SK-N-SH (cell line): ENCODE measurements around the gene A2ML1. TPM values are rescaled to one million over a fixed set of nuclear protein-coding genes. Genes with fewer than 3 reads are reported as not detected.

ENCODE experiments used
- CTCF ChIA-PET: fragments of 300-600, 350-600 bp; formaldehyde crosslinking; extraction: SDS; loops from one replicate; lab custom pipeline; 2021; lab: Yijun Ruan, JAX
- POLR2A ChIA-PET: fragments of 350-600 bp; sonication (Branson Sonifier 250); formaldehyde crosslinking; extraction: SDS; loops from one replicate; lab custom pipeline; 2020; ENCODE audit warnings: antibody characterized with exemption, inconsistent platforms; lab: Yijun Ruan, JAX
- DNase-seq: peaks from one replicate; pipeline ENCODE4 v3.0.0; 2012
- H2AFZ ChIP-seq: fragments of 200-600 bp; sonication (generic); 2 replicates; pipeline ENCODE4 v1.8.1; 2016; ENCODE audit warnings: antibody characterized with exemption, mild to moderate bottlenecking, low read depth
- H3F3A ChIP-seq: fragments of 200-600 bp; sonication (generic); replicated peaks from 2 replicates; pipeline ENCODE3; 2016; ENCODE audit warnings: antibody characterized with exemption, mild to moderate bottlenecking; ENCODE audit not compliant: insufficient read depth
- H3K27ac ChIP-seq, 2 experiments: fragments of 200-500 bp in 1 of 2; fragments of 200-600 bp in 1 of 2; sonication (Bioruptor generic) in 1 of 2; sonication (generic), shearing (Covaris generic) in 1 of 2; 2 replicates each; pipeline versions ENCODE4 v1.5.1 to v1.6.1; 2014 to 2016; ENCODE audit warnings: low read depth in 2 of 2, inconsistent platforms in 1 of 2, low read length in 1 of 2, mild to moderate bottlenecking in 1 of 2, mixed read lengths in 1 of 2
- H3K27me3 ChIP-seq: fragments of 200-600 bp; sonication (generic), shearing (Covaris generic); 2 replicates; pipeline ENCODE4 v1.6.1; 2016; ENCODE audit warnings: mixed run types; ENCODE audit not compliant: insufficient read depth
- H3K36me3 ChIP-seq, 2 experiments: fragments of 200-500 bp in 1 of 2; fragments of 200-600 bp in 1 of 2; sonication (Bioruptor generic) in 1 of 2; sonication (generic) in 1 of 2; replicated peaks in 1 of 2; 2 replicates each; pipeline versions ENCODE3 to v1.5.1; 2014 to 2016; ENCODE audit warnings: low read length in 1 of 2, mild to moderate bottlenecking in 1 of 2; ENCODE audit not compliant: insufficient read depth in 2 of 2, control insufficient read depth in 1 of 2
- H3K4me1 ChIP-seq, 2 experiments: fragments of 200-500 bp in 1 of 2; fragments of 200-600 bp in 1 of 2; sonication (Bioruptor generic) in 1 of 2; sonication (generic), shearing (Covaris generic) in 1 of 2; 2 replicates each; pipeline versions ENCODE4 v1.5.1 to v1.6.1; 2014 to 2016; ENCODE audit warnings: low read depth in 1 of 2, low read length in 1 of 2, mixed run types in 1 of 2; ENCODE audit not compliant: insufficient read depth in 2 of 2, control insufficient read depth in 1 of 2
- H3K4me2 ChIP-seq: fragments of 200-600 bp; sonication (generic), shearing (Covaris generic); 2 replicates; pipeline ENCODE4 v1.6.1; 2017; ENCODE audit warnings: mixed run types
- H3K4me3 ChIP-seq, 2 experiments: fragments of 200-500 bp in 1 of 2; fragments of 200-600 bp in 1 of 2; sonication (Bioruptor generic) in 1 of 2; sonication (generic), shearing (Covaris generic) in 1 of 2; 2 replicates each; pipeline versions ENCODE4 v1.5.1 to v1.8.1; 2014 to 2016; ENCODE audit warnings: low read depth in 2 of 2, inconsistent platforms in 1 of 2, low read length in 1 of 2, mild to moderate bottlenecking in 1 of 2, mixed read lengths in 1 of 2, moderate library complexity in 1 of 2
- H3K79me2 ChIP-seq: fragments of 200-600 bp; sonication (generic); 2 replicates; pipeline ENCODE4 v1.8.1; 2017; ENCODE audit warnings: mild to moderate bottlenecking; ENCODE audit not compliant: insufficient read depth
- H3K9ac ChIP-seq: fragments of 200-600 bp; sonication (generic); 2 replicates; pipeline ENCODE4 v1.6.1; 2017; ENCODE audit warnings: mixed run types
- H3K9me2 ChIP-seq: fragments of 200-600 bp; sonication (generic); 2 replicates; pipeline ENCODE4 v1.6.1; 2017; ENCODE audit warnings: mixed run types
- H3K9me3 ChIP-seq: fragments of 200-600 bp; sonication (generic); 2 replicates; pipeline ENCODE4 v1.6.1; 2017; ENCODE audit warnings: mixed run types, mild to moderate bottlenecking, moderate library complexity
- H4K20me1 ChIP-seq: fragments of 200-600 bp; sonication (generic); 2 replicates; pipeline ENCODE4 v1.6.1; 2017; ENCODE audit warnings: mild to moderate bottlenecking, mixed run types; ENCODE audit not compliant: insufficient read depth
- EP300 ChIP-seq, 2 experiments: IDR thresholded peaks; 2 replicates each; pipeline versions ENCODE4 v1.4.0 to v1.6.1; 2012; ENCODE audit warnings: borderline replicate concordance in 1 of 2, low read depth in 1 of 2, low read length in 1 of 2
- GABPA ChIP-seq: IDR thresholded peaks from 2 replicates; pipeline ENCODE4 v1.4.0; 2012; ENCODE audit warnings: low read depth, mild to moderate bottlenecking
- MAX ChIP-seq: IDR thresholded peaks from 2 replicates; pipeline ENCODE4 v1.4.0; 2012; ENCODE audit warnings: low read depth
- MEF2A ChIP-seq: IDR thresholded peaks from 2 replicates; pipeline ENCODE4 v1.4.0; 2012; ENCODE audit warnings: low read depth, borderline replicate concordance
- MXI1 ChIP-seq: IDR thresholded peaks from 2 replicates; pipeline ENCODE4 v1.6.1; 2012; ENCODE audit warnings: mild to moderate bottlenecking, low read depth, low read length, improper control_type of control experiment
- PBX3 ChIP-seq: IDR thresholded peaks from 2 replicates; pipeline ENCODE4; 2012
- RCOR1 ChIP-seq: fragments of 150-350 bp; IDR thresholded peaks from 2 replicates; pipeline ENCODE4 v1.6.1; 2017; ENCODE audit warnings: antibody characterized with exemption, low read length
- RXRA ChIP-seq: IDR thresholded peaks from 2 replicates; pipeline ENCODE4 v1.4.0; 2012; ENCODE audit warnings: low read depth, mild to moderate bottlenecking, borderline replicate concordance
- SIN3A ChIP-seq: IDR thresholded peaks from 2 replicates; pipeline ENCODE4 v1.6.1; 2012; ENCODE audit warnings: low read depth, mild to moderate bottlenecking, low read length, moderate library complexity, borderline replicate concordance
- SMC3 ChIP-seq: IDR thresholded peaks from 2 replicates; pipeline ENCODE4 v1.6.1; 2012; ENCODE audit warnings: low read depth, low read length, improper control_type of control experiment
- TAF1 ChIP-seq: IDR thresholded peaks from 2 replicates; pipeline ENCODE4 v1.6.1; 2012; ENCODE audit warnings: low read depth, mild to moderate bottlenecking, low read length, moderate library complexity, borderline replicate concordance
- TCF12 ChIP-seq: IDR thresholded peaks from 2 replicates; pipeline ENCODE4 v1.4.0; 2012
- TEAD4 ChIP-seq: IDR thresholded peaks from 2 replicates; pipeline ENCODE4 v1.4.0; 2012; ENCODE audit warnings: mild to moderate bottlenecking, borderline replicate concordance; ENCODE audit not compliant: insufficient read depth
- USF1 ChIP-seq: IDR thresholded peaks from 2 replicates; pipeline ENCODE4 v1.4.0; 2012; ENCODE audit warnings: low read depth, borderline replicate concordance
- USF2 ChIP-seq: fragments of 150-350 bp; IDR thresholded peaks from 2 replicates; pipeline ENCODE4 v1.6.1; 2017; ENCODE audit warnings: antibody characterized with exemption, low read length, low read depth, borderline replicate concordance
- YY1 ChIP-seq: IDR thresholded peaks from 2 replicates; pipeline ENCODE4 v1.4.0; 2012; ENCODE audit warnings: low read depth, mild to moderate bottlenecking
- WGBS: methylation state at CpG from one replicate; pipeline ENCODE4 v1.1.6; 2017; ENCODE audit warnings: low lambda C conversion rate; 5-methylcytosine and 5-hydroxymethylcytosine counted together
- polyA plus RNA-seq, 3 experiments: library from polyadenylated mRNA; depleted of rRNA; stranded (reverse); fragments of >200 nt; gene quantifications; 2 replicates each; pipeline ENCODE4 v1.2.3, GENCODE V29; 2012

Gene A2ML1
- polyA plus RNA-seq, 1 of the 3 experiments (the other 2 are of a cell fraction): not detected

- Histone ChIP-seq H3K4me3 (no peak overlapping the region), H3K9me2 (no peaks in the 10 kb centered on the region), H3F3A (no peaks in the 10 kb centered on the region), H3K4me2 (no peak overlapping the region), H4K20me1 (no peaks in the 10 kb centered on the region), H3K27me3 (peaks cover 9% of the 10 kb centered on the region; the same call in 1 of the 2 replicates), H3K79me2 (no peaks in the 10 kb centered on the region), H3K9me3 (no peaks in the 10 kb centered on the region), H3K36me3 (no peaks in the 10 kb centered on the region), H3K4me1 (peaks cover 0 to 4% of the 10 kb centered on the region in 2 experiments; a peak in 1 of 4 replicates), H2AFZ (no peak overlapping the region), H3K27ac (no peak overlapping the region), H3K9ac (no peak overlapping the region)
- no peak for DNase-seq
- WGBS: 36% methylated on average over 4 of the region's 4 CpGs
- no peak for TF ChIP-seq MEF2A
- TF ChIP-seq RCOR1: no peak
- TF ChIP-seq TCF12: no peak
- no peak for TF ChIP-seq USF2
- TF ChIP-seq PBX3: no peak
- no peak for TF ChIP-seq USF1
- TF ChIP-seq TEAD4: no peak
- TF ChIP-seq SIN3A: no peak
- TF ChIP-seq TAF1: no peak
- TF ChIP-seq MXI1: no peak
- no peak for TF ChIP-seq YY1
- no peak for TF ChIP-seq GABPA
- no peak for TF ChIP-seq SMC3
- TF ChIP-seq EP300 (IDR thresholded peaks at IDR 0.05; ENCODE audit: borderline replicate concordance in 1 of 2, low read depth in 1 of 2, low read length in 1 of 2): no peak
- no peak for TF ChIP-seq MAX
- ChIA-PET POLR2A (no interaction called here), CTCF (interaction anchor here (1.2 to 2.0 kb wide), 3 partner anchors 18 to 49 kb away, joined by 3 to 8 read pairs (median 6); no protein-coding TSS in a partner anchor)
These were observed 19.4 kb downstream of the A2ML1 start for GRCh38 chr12:8841778-8842177.

- Histone ChIP-seq H3K9me2 (no peaks in the 10 kb centered on the region), H2AFZ (0 out of 2 replicates have a peak overlapping the region, but pooled peaks have one; percentile 11), H3F3A (no peaks in the 10 kb centered on the region), H3K79me2 (no peaks in the 10 kb centered on the region), H3K27ac (no peak overlapping the region), H4K20me1 (no peaks in the 10 kb centered on the region), H3K36me3 (no peaks in the 10 kb centered on the region), H3K4me3 (no peak overlapping the region; a peak in 1 of 4 replicates), H3K4me2 (no peak overlapping the region), H3K9me3 (no peaks in the 10 kb centered on the region), H3K9ac (no peak overlapping the region), H3K27me3 (peaks cover 14% of the 10 kb centered on the region; the same call in 1 of the 2 replicates), H3K4me1 (peaks cover 0 to 4% of the 10 kb centered on the region in 2 experiments; a peak in 1 of 4 replicates)
- ChIA-PET CTCF (interaction anchor here (0.6 to 1.9 kb wide), 3 partner anchors 46 to 187 kb away, joined by 3 to 5 read pairs (median 4); no protein-coding TSS in a partner anchor), POLR2A (interaction anchor here (0.6 kb wide), 1 partner anchor 19 kb away, joined by 3 read pairs; no protein-coding TSS in a partner anchor)
- WGBS: 7% methylated on average over 11 of the region's 11 CpGs
- TF ChIP-seq MXI1: peak; percentile 46; the same call in 1 of the 2 replicates
- TF ChIP-seq RXRA: no peak
- peak; percentile 39 for DNase-seq
These were observed 22.2 kb downstream of the A2ML1 start for GRCh38 chr12:8844665-8845064.
